Fibroblast of mammary gland (primary cell): ENCODE results near the gene SIGMAR1.

Source experiments
- DNase-seq: peaks from one replicate; pipeline ENCODE4 v3.0.0-alpha.2; 2010; ENCODE audit warnings: low read depth
- H3K4me3 ChIP-seq: 2 replicates; pipeline ENCODE4 v1.5.1; 2011; ENCODE audit warnings: low read depth, mild to moderate bottlenecking, low read length, moderate library complexity; ENCODE audit not compliant: control insufficient read depth
- CTCF ChIP-seq: conservative IDR thresholded peaks from 2 replicates; pipeline ENCODE4 v1.5.1; 2011; ENCODE audit warnings: low read depth, low read length, inconsistent platforms; ENCODE audit not compliant: control insufficient read depth, insufficient read depth

Gene SIGMAR1

GRCh38 chr9:34591917-34592866 is 45.4 kb downstream of the SIGMAR1 start:
- TF ChIP-seq CTCF = no peak
- DNase-seq = no peak
- no peak overlapping the region for H3K4me3 ChIP-seq

- H3K4me3 ChIP-seq = no peak overlapping the region
- peak; percentile 62 for TF ChIP-seq CTCF
- peak; percentile 66 for DNase-seq
Measured at GRCh38 chr9:34591248-34591916, 46.2 kb downstream of the SIGMAR1 start.

- TF ChIP-seq CTCF = no peak
- peak; percentile 16 for DNase-seq
- no peak overlapping the region for H3K4me3 ChIP-seq
Measured at GRCh38 chr9:34590381-34591247, 47.0 kb downstream of the SIGMAR1 start.

GRCh38 chr9:34589636-34590380 is 47.8 kb downstream of the SIGMAR1 start, which contains the start of gene CNTFR:
Gene CNTFR (minus strand): TSS chr9:34589724. CDS start chr9:34568981, 20,743 bp downstream.
- TF ChIP-seq CTCF = no peak
- no peak within 1 kb of the TSS for H3K4me3 ChIP-seq
- no peak for DNase-seq

GRCh38 chr9:34588671-34589635 is 48.6 kb downstream of the SIGMAR1 start:
- no peak for DNase-seq
- no peak for TF ChIP-seq CTCF
- H3K4me3 ChIP-seq = no peak overlapping the region
